Testis (tissue), 2 donors: ENCODE results near the gene SULT2B1.

ENCODE experiments used
- CTCF ChIP-seq, 3 experiments: fragments of 450-650 bp in 2 of 3; fragments of 200-600 bp in 1 of 3; sonication (generic) in 1 of 3; IDR thresholded peaks; one replicate each; pipeline ENCODE4 v1.5.1; 2016 to 2019; ENCODE audit warnings: antibody characterized with exemption in 3 of 3, mild to moderate bottlenecking in 2 of 3, moderate library complexity in 1 of 3
- POLR2A ChIP-seq: fragments of 450-650 bp; IDR thresholded peaks from one replicate; pipeline ENCODE4 v1.6.1; 2017; ENCODE audit warnings: antibody characterized with exemption, mild to moderate bottlenecking, moderate library complexity

GRCh38 chr19:48608798-48609263, 56.9 kb downstream of the SULT2B1 start:
- TF ChIP-seq CTCF (IDR thresholded peaks at IDR 0.05) (peak in 2 of 3 experiments; percentile 18 to 26), POLR2A (no peak)
